Smooth muscle cell (in vitro differentiated cells): Measurements from ENCODE around the gene DOK7. TPM values are rescaled to one million over a fixed set of nuclear protein-coding genes. Genes with fewer than 3 reads are reported as not detected.

Experiments
- DNase-seq: peaks from one replicate; lab custom pipeline; 2025; ENCODE audit not compliant: unreplicated experiment; lab: John Stamatoyannopoulos, UW
- H2AFZ ChIP-seq: fragments of 200-600 bp; sonication (generic); 2 replicates; pipeline ENCODE4 v1.6.0; 2016; ENCODE audit warnings: antibody characterized with exemption, low read depth, mild to moderate bottlenecking
- H3F3A ChIP-seq: fragments of 200-600 bp; sonication (generic); 2 replicates; pipeline ENCODE4 v1.6.0; 2017; ENCODE audit warnings: antibody characterized with exemption, low read depth
- H3K27ac ChIP-seq: fragments of 200-600 bp; sonication (generic); 2 replicates; pipeline ENCODE4 v1.5.1; 2016; ENCODE audit warnings: low read depth, mild to moderate bottlenecking
- H3K27me3 ChIP-seq: fragments of 200-600 bp; sonication (generic); 2 replicates; pipeline ENCODE4 v1.6.1; 2016; ENCODE audit warnings: low read depth, mild to moderate bottlenecking
- H3K36me3 ChIP-seq: fragments of 200-600 bp; sonication (generic); 2 replicates; pipeline ENCODE4 v1.5.1; 2016; ENCODE audit warnings: low read depth
- H3K4me1 ChIP-seq: fragments of 200-600 bp; sonication (generic); 2 replicates; pipeline ENCODE4 v1.5.1; 2016; ENCODE audit warnings: low read depth
- H3K4me2 ChIP-seq: fragments of 200-600 bp; sonication (generic); 2 replicates; pipeline ENCODE4 v1.6.0; 2016; ENCODE audit warnings: mild to moderate bottlenecking
- H3K4me3 ChIP-seq: fragments of 200-600 bp; sonication (generic); 2 replicates; pipeline ENCODE4 v1.5.1; 2016; ENCODE audit warnings: mild to moderate bottlenecking
- H3K79me2 ChIP-seq: fragments of 200-600 bp; sonication (generic); 2 replicates; pipeline ENCODE4 v1.6.0; 2016; ENCODE audit warnings: low read depth, mild to moderate bottlenecking
- H3K9ac ChIP-seq: fragments of 200-600 bp; sonication (generic); 2 replicates; pipeline ENCODE4 v1.6.0; 2016; ENCODE audit warnings: low read depth
- H3K9me3 ChIP-seq: fragments of 200-600 bp; sonication (generic); replicated peaks from 2 replicates; pipeline ENCODE4 v1.5.1; 2016; ENCODE audit warnings: low read depth
- H4K20me1 ChIP-seq: fragments of 200-600 bp; sonication (generic); 2 replicates; pipeline ENCODE4 v1.6.0; 2016; ENCODE audit warnings: low read depth
- WGBS: methylation state at CpG from one replicate; pipeline ENCODE4 v1.1.7; 2016; ENCODE audit warnings: low lambda C conversion rate; 5-methylcytosine and 5-hydroxymethylcytosine counted together
- polyA plus RNA-seq: library from polyadenylated mRNA; unstranded; fragments of >200 nt; fragmentation: Nextera tagmentation; extraction: Ambion mirVana; gene quantifications from 2 replicates; pipeline ENCODE4 v1.2.1, GENCODE V29; 2016
- total RNA-seq: library from RNA; depleted of rRNA; stranded (reverse); fragments of >200 nt; gene quantifications from 2 replicates; pipeline ENCODE4 v1.2.3, GENCODE V29; 2014
- TF ChIP-seq, protein P1 (sequence below): fragments of 200-600 bp; sonication (generic); IDR thresholded peaks from 2 replicates; pipeline ENCODE4 v1.5.1; 2017; ENCODE audit warnings: borderline replicate concordance, mild to moderate bottlenecking, antibody characterized with exemption; ENCODE audit not compliant: insufficient read depth, poor library complexity, severe bottlenecking

Gene DOK7
- total and polyA plus RNA-seq, 2 experiments from 2014 or later = not detected

- H3K79me2 ChIP-seq = no peaks in the 10 kb centered on the region
- no peaks in the 10 kb centered on the region for H3F3A ChIP-seq
- no peak overlapping the region for H3K27ac ChIP-seq
- WGBS = 89% methylated on average over 10 of the region's 11 CpGs
- H3K9me3 ChIP-seq = no peaks in the 10 kb centered on the region
- H3K36me3 ChIP-seq = no peaks in the 10 kb centered on the region
- no peak overlapping the region for H3K9ac ChIP-seq
- no peak overlapping the region for H3K4me2 ChIP-seq
- TF ChIP-seq, protein P1, sequence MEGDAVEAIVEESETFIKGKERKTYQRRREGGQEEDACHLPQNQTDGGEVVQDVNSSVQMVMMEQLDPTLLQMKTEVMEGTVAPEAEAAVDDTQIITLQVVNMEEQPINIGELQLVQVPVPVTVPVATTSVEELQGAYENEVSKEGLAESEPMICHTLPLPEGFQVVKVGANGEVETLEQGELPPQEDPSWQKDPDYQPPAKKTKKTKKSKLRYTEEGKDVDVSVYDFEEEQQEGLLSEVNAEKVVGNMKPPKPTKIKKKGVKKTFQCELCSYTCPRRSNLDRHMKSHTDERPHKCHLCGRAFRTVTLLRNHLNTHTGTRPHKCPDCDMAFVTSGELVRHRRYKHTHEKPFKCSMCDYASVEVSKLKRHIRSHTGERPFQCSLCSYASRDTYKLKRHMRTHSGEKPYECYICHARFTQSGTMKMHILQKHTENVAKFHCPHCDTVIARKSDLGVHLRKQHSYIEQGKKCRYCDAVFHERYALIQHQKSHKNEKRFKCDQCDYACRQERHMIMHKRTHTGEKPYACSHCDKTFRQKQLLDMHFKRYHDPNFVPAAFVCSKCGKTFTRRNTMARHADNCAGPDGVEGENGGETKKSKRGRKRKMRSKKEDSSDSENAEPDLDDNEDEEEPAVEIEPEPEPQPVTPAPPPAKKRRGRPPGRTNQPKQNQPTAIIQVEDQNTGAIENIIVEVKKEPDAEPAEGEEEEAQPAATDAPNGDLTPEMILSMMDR = no peak
- no peaks in the 10 kb centered on the region for H4K20me1 ChIP-seq
- H2AFZ ChIP-seq = no peak overlapping the region
- H3K4me1 ChIP-seq = no peaks in the 10 kb centered on the region
- peaks cover 12% of the 10 kb centered on the region for H3K27me3 ChIP-seq
- no peak for DNase-seq
- no peak overlapping the region for H3K4me3 ChIP-seq
These were observed 5.7 kb downstream of the DOK7 start for GRCh38 chr4:3468804-3469203.

GRCh38 chr4:3469386-3470243 is 6.5 kb downstream of the DOK7 start:
- Histone ChIP-seq H2AFZ (no peak overlapping the region), H3K36me3 (no peaks in the 10 kb centered on the region), H3K79me2 (no peaks in the 10 kb centered on the region), H3K4me2 (no peak overlapping the region), H3K9me3 (no peaks in the 10 kb centered on the region), H3F3A (no peaks in the 10 kb centered on the region), H3K4me1 (no peaks in the 10 kb centered on the region), H3K27me3 (peaks cover 5% of the 10 kb centered on the region), H3K27ac (no peak overlapping the region), H3K9ac (no peak overlapping the region), H3K4me3 (no peak overlapping the region), H4K20me1 (no peaks in the 10 kb centered on the region)
- no peak for DNase-seq
- TF ChIP-seq, protein P1 = no peak
- WGBS = 94% methylated on average over 30 of the region's 31 CpGs

GRCh38 chr4:3470244-3471097 is 7.4 kb downstream of the DOK7 start:
- TF ChIP-seq, protein P1 = no peak
- H4K20me1 ChIP-seq = no peaks in the 10 kb centered on the region
- no peaks in the 10 kb centered on the region for H3K9me3 ChIP-seq
- H3K9ac ChIP-seq = no peak overlapping the region
- WGBS = 85% methylated on average over 25 of the region's 25 CpGs
- H3K36me3 ChIP-seq = no peaks in the 10 kb centered on the region
- no peak overlapping the region for H3K4me2 ChIP-seq
- H3F3A ChIP-seq = no peaks in the 10 kb centered on the region
- no peak overlapping the region for H3K27ac ChIP-seq
- peaks cover 4% of the 10 kb centered on the region for H3K27me3 ChIP-seq
- DNase-seq = no peak
- H3K4me3 ChIP-seq = no peak overlapping the region
- H3K79me2 ChIP-seq = no peaks in the 10 kb centered on the region
- H3K4me1 ChIP-seq = no peaks in the 10 kb centered on the region
- no peak overlapping the region for H2AFZ ChIP-seq
